Measurements from ENCODE around the gene ETFRF1. TPM values are rescaled to one million over a fixed set of nuclear protein-coding genes. Genes with fewer than 3 reads are reported as not detected.

Gene ETFRF1
- total and polyA plus RNA-seq, 7 donors: 13.5 to 63.5 (median 38.0) TPM

DNA sequence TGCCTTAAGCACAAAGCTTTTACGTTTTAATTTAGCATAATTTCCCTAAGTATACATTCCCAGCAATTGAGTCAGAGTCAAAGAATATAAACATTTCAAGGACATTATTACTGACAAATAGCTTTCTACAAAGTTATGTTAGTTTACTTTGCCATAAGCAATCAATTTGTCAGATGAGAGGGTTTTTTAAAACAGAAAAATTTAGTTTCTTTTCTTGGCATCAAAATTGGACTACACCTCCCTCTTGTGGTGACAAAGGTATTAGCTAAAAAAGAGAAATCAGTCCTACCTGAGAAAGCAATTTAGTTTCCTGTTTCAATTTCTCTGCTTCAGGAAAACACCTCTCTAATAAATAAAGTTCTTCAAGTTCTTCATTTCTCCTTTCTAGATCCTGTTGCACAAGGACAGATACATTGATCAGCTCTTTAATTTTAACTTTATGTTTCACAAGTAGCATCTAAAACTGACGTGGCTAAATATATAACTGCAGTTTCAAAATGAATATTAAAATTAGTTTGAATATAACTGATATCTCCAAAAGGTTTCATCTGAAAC is 39.9 kb upstream of the ETFRF1 start:
- H3K4me1 ChIP-seq: peaks cover 0 to 13% (median 0%) of the 10 kb centered on the region in 4 donors
- intact Hi-C loops (cut with DNase I): no loop called here
- H3K27me3 ChIP-seq: no peaks in the 10 kb centered on the region
- no peaks in the 10 kb centered on the region for H3K36me3 ChIP-seq
- H3K27ac ChIP-seq: peak overlapping the region in 1 of 4 donors; percentile 15
- WGBS, 2 donors: 36 to 49% methylated on average over 2 of the region's 2 CpGs
- H3K9me3 ChIP-seq: no peaks in the 10 kb centered on the region
- TF ChIP-seq, protein P1, sequence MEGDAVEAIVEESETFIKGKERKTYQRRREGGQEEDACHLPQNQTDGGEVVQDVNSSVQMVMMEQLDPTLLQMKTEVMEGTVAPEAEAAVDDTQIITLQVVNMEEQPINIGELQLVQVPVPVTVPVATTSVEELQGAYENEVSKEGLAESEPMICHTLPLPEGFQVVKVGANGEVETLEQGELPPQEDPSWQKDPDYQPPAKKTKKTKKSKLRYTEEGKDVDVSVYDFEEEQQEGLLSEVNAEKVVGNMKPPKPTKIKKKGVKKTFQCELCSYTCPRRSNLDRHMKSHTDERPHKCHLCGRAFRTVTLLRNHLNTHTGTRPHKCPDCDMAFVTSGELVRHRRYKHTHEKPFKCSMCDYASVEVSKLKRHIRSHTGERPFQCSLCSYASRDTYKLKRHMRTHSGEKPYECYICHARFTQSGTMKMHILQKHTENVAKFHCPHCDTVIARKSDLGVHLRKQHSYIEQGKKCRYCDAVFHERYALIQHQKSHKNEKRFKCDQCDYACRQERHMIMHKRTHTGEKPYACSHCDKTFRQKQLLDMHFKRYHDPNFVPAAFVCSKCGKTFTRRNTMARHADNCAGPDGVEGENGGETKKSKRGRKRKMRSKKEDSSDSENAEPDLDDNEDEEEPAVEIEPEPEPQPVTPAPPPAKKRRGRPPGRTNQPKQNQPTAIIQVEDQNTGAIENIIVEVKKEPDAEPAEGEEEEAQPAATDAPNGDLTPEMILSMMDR (IDR thresholded peaks at IDR 0.05): peak in 3 of 4 experiments; percentile 19 to 58 (median 34)
- no peak for TF ChIP-seq EP300 (IDR thresholded peaks at IDR 0.05)
- H3K4me3 ChIP-seq: no peak overlapping the region
- DNase-seq: no peak

DNA sequence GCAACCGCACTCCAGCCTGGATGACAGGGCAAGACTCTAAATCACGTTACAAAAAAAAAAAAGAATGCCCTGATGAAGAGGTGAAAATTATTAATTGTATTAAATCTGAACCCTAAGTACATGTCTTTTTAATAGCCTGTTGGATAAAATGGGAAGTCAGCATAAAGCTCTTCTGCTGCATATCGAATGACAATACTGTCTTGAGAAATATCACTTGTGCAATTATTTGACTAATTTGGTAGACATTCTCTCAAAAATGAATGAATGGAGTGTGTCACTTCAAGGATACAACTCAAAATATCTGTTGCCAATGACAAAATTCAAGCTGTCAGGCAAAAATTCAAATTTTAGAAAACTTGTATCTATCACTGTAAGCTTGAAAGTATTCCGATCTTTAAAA is 39.0 kb upstream of the ETFRF1 start:
- Histone ChIP-seq H3K36me3 (no peaks in the 10 kb centered on the region), H3K4me3 (no peak overlapping the region), H3K4me1 (peaks cover 0 to 13% (median 0%) of the 10 kb centered on the region in 4 donors), H3K27ac (no peak overlapping the region), H3K27me3 (no peaks in the 10 kb centered on the region), H3K9me3 (no peaks in the 10 kb centered on the region)
- no peak for TF ChIP-seq POLR2A (IDR thresholded peaks at IDR 0.05)
- TF ChIP-seq, protein P1 (IDR thresholded peaks at IDR 0.05): no peak
- TF ChIP-seq POLR2AphosphoS5 (IDR thresholded peaks at IDR 0.05): no peak
- TF ChIP-seq EP300 (IDR thresholded peaks at IDR 0.05): no peak
- intact Hi-C loops (cut with DNase I): no loop called here
- DNase-seq: no peak
- 91 to 94% methylated on average over 4 of the region's 4 CpGs for WGBS, 2 donors

DNA sequence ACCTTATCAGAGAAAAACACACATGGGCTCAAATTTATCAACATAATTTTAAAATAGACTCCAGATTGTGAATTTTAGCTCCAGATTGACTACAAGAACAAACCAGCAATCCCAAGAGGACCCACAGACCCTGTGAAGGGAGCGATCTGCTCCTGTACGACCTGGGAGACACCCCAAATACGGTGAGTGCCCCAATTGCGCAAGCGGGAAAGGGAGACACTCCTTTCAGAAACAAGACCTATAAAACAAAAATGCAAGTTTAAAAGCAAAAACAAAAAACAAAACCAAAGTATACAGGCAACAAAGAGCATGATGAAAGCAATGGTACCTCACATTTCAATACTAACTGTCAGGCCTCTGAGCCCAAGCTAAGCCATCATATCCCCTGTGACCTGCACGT is 32.2 kb upstream of the ETFRF1 start:
- Histone ChIP-seq H3K4me3 (no peak overlapping the region), H3K4me1 (no peaks in the 10 kb centered on the region), H3K9me3 (no peaks in the 10 kb centered on the region), H3K27me3 (no peaks in the 10 kb centered on the region), H3K36me3 (no peaks in the 10 kb centered on the region), H3K27ac (no peak overlapping the region)
- DNase-seq: no peak
- 92 to 93% methylated on average over 6 of the region's 6 CpGs for WGBS, 2 donors
- TF ChIP-seq EP300 (IDR thresholded peaks at IDR 0.05) (no peak), POLR2A (IDR thresholded peaks at IDR 0.05) (no peak), POLR2AphosphoS5 (IDR thresholded peaks at IDR 0.05) (no peak)
- TF ChIP-seq, protein P1 (IDR thresholded peaks at IDR 0.05): no peak
- intact Hi-C loops (cut with DNase I): no loop called here

DNA sequence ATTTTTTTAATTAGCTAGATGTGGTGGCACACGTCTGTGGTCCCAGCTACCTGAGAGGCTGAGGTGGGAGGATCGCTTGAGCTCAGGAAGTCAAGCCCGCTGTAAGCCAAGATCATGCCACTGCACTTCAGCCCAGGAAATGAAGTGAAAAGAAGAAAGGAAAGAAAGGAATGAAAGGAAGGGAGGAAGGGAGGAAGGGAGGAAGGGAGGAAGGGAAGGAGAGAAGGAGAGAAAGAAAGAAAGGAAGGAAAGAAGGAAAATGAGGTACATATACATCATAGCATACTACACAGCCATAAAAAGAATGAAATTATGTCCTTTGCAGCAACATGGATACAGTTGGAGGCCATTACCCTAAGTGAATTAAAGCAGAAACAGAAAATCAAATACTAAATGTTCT is 12.3 kb upstream of the ETFRF1 start:
- Histone ChIP-seq H3K9me3 (no peaks in the 10 kb centered on the region), H3K27ac (no peak overlapping the region), H3K36me3 (no peaks in the 10 kb centered on the region), H3K27me3 (no peaks in the 10 kb centered on the region), H3K4me3 (no peak overlapping the region), H3K4me1 (no peaks in the 10 kb centered on the region)
- TF ChIP-seq POLR2AphosphoS5 (IDR thresholded peaks at IDR 0.05) (no peak), EP300 (IDR thresholded peaks at IDR 0.05) (no peak), POLR2A (IDR thresholded peaks at IDR 0.05) (no peak)
- TF ChIP-seq, protein P1 (IDR thresholded peaks at IDR 0.05): no peak
- 75 to 81% methylated on average over 3 of the region's 3 CpGs for WGBS, 2 donors
- intact Hi-C loops (cut with DNase I): no loop called here
- DNase-seq: no peak

DNA sequence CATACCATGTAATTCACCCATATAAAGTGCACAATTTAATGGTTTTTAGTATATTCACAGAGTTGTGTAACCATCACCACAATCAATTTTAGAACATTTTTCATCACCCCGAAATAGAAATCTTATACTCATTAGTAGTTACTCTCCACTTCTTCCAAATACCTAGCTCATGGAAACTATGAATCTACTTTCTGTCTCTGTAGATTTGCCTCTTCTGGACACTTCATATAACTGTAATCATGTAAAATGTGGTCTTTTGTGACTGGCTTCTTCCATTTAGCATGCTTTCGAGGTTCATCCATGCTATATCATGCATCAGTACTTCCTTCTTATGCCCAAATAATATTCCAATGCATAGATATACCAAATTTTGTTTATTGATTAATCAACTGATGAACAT is 10.9 kb upstream of the ETFRF1 start:
- intact Hi-C loops (cut with DNase I): no loop called here

More for the DNA sequence above, 10.9 kb upstream of the ETFRF1 start:
- no peaks in the 10 kb centered on the region for H3K9me3 ChIP-seq
- no peaks in the 10 kb centered on the region for H3K27me3 ChIP-seq
- H3K27ac ChIP-seq: no peak overlapping the region
- WGBS, 2 donors: 45 to 71% methylated on average over 2 of the region's 2 CpGs
- TF ChIP-seq POLR2AphosphoS5 (IDR thresholded peaks at IDR 0.05) (no peak), POLR2A (IDR thresholded peaks at IDR 0.05) (no peak), EP300 (IDR thresholded peaks at IDR 0.05) (no peak)
- TF ChIP-seq, protein P1 (IDR thresholded peaks at IDR 0.05): no peak
- H3K4me1 ChIP-seq: peaks cover 0 to 11% (median 4%) of the 10 kb centered on the region in 4 donors
- H3K4me3 ChIP-seq: no peak overlapping the region
- DNase-seq: no peak
- no peaks in the 10 kb centered on the region for H3K36me3 ChIP-seq

Measured in sigmoid colon (tissue), 7 donors.